ENCODE measurements around the gene IRF2BPL. TPM values are rescaled to one million over a fixed set of nuclear protein-coding genes. Genes with fewer than 3 reads are reported as not detected.
A peak's percentile ranks its signal among the peaks of the same experiment; 100 is the strongest.

The IRF2BPL gene
- total and polyA plus RNA-seq, 2 of the 8 experiments (the other 6 are each of a cell fraction or from before 2014, with no cell fraction given): 18.8 to 57.0 TPM

GRCh38 chr14:76984787-76985375, 43.6 kb downstream of the IRF2BPL start:
- ChIA-PET POLR2A (ENCODE audit: partially characterized antibody) (interaction anchor here (1.2 to 1.8 kb wide), 4 partner anchors 10 to 43 kb away, joined by 3 to 6 read pairs (median 4); partner anchors contain the start of gene IRF2BPL), CTCF (ENCODE audit: partially characterized antibody) (interaction anchor here (0.6 to 4.9 kb wide), 13 partner anchors 9 to 109 kb away, joined by 3 to 28 read pairs (median 4); no protein-coding TSS in a partner anchor)
- no peak for FAIRE-seq
- H3K79me1 ChIP-seq (ENCODE audit: low read depth, low read length): no peaks in the 10 kb centered on the region
- no peak overlapping the region for H2BK120ac ChIP-seq (replicated peaks; ENCODE audit: low read depth, low read length)
- H4K8ac ChIP-seq (ENCODE audit: extremely low read depth, insufficient read depth, low read length): no peak overlapping the region
- H3K18ac ChIP-seq (ENCODE audit: extremely low read depth, low read length): no peak overlapping the region
- H2AFZ ChIP-seq (ENCODE audit: low read length): no peak overlapping the region
- peak overlapping the region; percentile 87; the same call in 1 of the 2 replicates for H2BK12ac ChIP-seq (ENCODE audit: low read depth, low read length)
- H4K5ac ChIP-seq (ENCODE audit: insufficient read length, low read depth, low read length): no peak overlapping the region
- no peaks in the 10 kb centered on the region for H3K79me2 ChIP-seq (ENCODE audit: control insufficient read depth in 1 of 2, insufficient read depth in 2 of 2, low read length in 2 of 2)
- peaks cover 8 to 23% (median 13%) of the 10 kb centered on the region in 4 experiments for H3K4me1 ChIP-seq (replicated peaks in 1 of 4; ENCODE audit: control insufficient read depth in 3 of 4, insufficient read depth in 4 of 4, low read length in 3 of 4)
- H3K36me3 ChIP-seq (ENCODE audit: control insufficient read depth in 2 of 4, insufficient read depth in 4 of 4, low read length in 3 of 4): no peaks in the 10 kb centered on the region
- H3K4ac ChIP-seq (replicated peaks; ENCODE audit: insufficient read length, low read depth, low read length): no peak overlapping the region
- H3K9me3 ChIP-seq (ENCODE audit: insufficient read depth in 2 of 2, low read depth in 1 of 2, low read length in 1 of 2): no peaks in the 10 kb centered on the region
- H3K9ac ChIP-seq (replicated peaks in 1 of 4; ENCODE audit: extremely low read depth in 1 of 4, low read depth in 3 of 4, low read length in 3 of 4): no peak overlapping the region
- H2AK5ac ChIP-seq (ENCODE audit: low read depth, low read length): 0 out of 2 replicates have a peak overlapping the region, but pooled peaks have one; percentile 46
- no peak overlapping the region for H3K23ac ChIP-seq (ENCODE audit: insufficient read length)
- no peaks in the 10 kb centered on the region for H3K27me3 ChIP-seq (replicated peaks in 1 of 4; ENCODE audit: control insufficient read depth in 3 of 4, extremely low read depth in 1 of 4, insufficient read depth in 3 of 4, low read length in 3 of 4)
- H2BK20ac ChIP-seq (ENCODE audit: low read length): 0 out of 2 replicates have a peak overlapping the region, but pooled peaks have one; percentile 21
- WGBS, 2 experiments (ENCODE audit: extremely low coverage in 1 of 2, insufficient coverage in 1 of 2, insufficient read length in 1 of 2, insufficient replicate concordance in 2 of 2, low coverage in 1 of 2, low lambda C conversion rate in 2 of 2, missing lambda C conversion rate in 1 of 2): 77% methylated on average over 6 of the region's 6 CpGs; no CpG with 5 or more reads in 1 of the 2 experiments
- no peaks in the 10 kb centered on the region for H4K20me1 ChIP-seq (replicated peaks in 1 of 2; ENCODE audit: control insufficient read depth in 1 of 2, insufficient read depth in 2 of 2, low read length in 2 of 2)
- H3K56ac ChIP-seq (replicated peaks; ENCODE audit: insufficient read length, low read depth, low read length): no peak overlapping the region
- no peak overlapping the region for H4K91ac ChIP-seq (replicated peaks; ENCODE audit: insufficient read length, low read length)
- H3K27ac ChIP-seq (ENCODE audit: low read depth, low read length): no peak overlapping the region
- H3K4me2 ChIP-seq (ENCODE audit: insufficient read depth in 1 of 2, low read depth in 2 of 2, low read length in 2 of 2): peak overlapping the region in 1 of 2 experiments; percentile 44; a peak in 1 of 4 replicates
- H3K23me2 ChIP-seq (ENCODE audit: low read depth, low read length): no peaks in the 10 kb centered on the region
- peak overlapping the region; percentile 60; the same call in 1 of the 2 replicates for H2BK5ac ChIP-seq (ENCODE audit: low read depth, low read length)
- no peak overlapping the region for H3K14ac ChIP-seq (ENCODE audit: insufficient read length)
- DNase-seq (ENCODE audit: low read depth in 1 of 2, low spot score in 2 of 2): peak in 1 of 2 experiments; percentile 45
- no peak overlapping the region for H2BK15ac ChIP-seq (ENCODE audit: low read length)
- no peak overlapping the region for H3K4me3 ChIP-seq (ENCODE audit: extremely low read depth in 1 of 4, insufficient read depth in 2 of 4, low read depth in 3 of 4, low read length in 4 of 4)
- TF ChIP-seq CBX8 (IDR thresholded peaks at IDR 0.05; ENCODE audit: borderline replicate concordance, low read depth, low read length) (no peak), BACH1 (IDR thresholded peaks at IDR 0.05; ENCODE audit: low read length) (no peak), GABPA (IDR thresholded peaks at IDR 0.05; ENCODE audit: borderline replicate concordance, insufficient read depth, low read length) (no peak), RNF2 (IDR thresholded peaks at IDR 0.05; ENCODE audit: borderline replicate concordance, low read depth, low read length, missing control alignments, poor library complexity, severe bottlenecking) (no peak), RFX5 (IDR thresholded peaks at IDR 0.05; ENCODE audit: borderline replicate concordance, low read depth, low read length) (no peak), KDM5A (IDR thresholded peaks at IDR 0.05; ENCODE audit: low read length) (no peak), KDM4A (IDR thresholded peaks at IDR 0.05; ENCODE audit: low read depth, low read length, severe bottlenecking) (no peak)
